ENCODE data around the gene TTF2. TPM values are rescaled to one million over a fixed set of nuclear protein-coding genes. Genes with fewer than 3 reads are reported as not detected.
A peak's percentile ranks its signal among the peaks of the same experiment; 100 is the strongest.

The TTF2 gene
- total RNA-seq, 1 experiment from 2014 or later, result 38.6 TPM

- no peak for DNase-seq (ENCODE audit: unreplicated experiment)
- H3K9me3 Mint-ChIP-seq (ENCODE audit: unreplicated experiment), result no peaks in the 10 kb centered on the region
- H3K27me3 Mint-ChIP-seq (ENCODE audit: insufficient read depth, unreplicated experiment), result no peaks in the 10 kb centered on the region
- peaks cover 8% of the 10 kb centered on the region for H3K4me1 Mint-ChIP-seq (ENCODE audit: insufficient read depth, unreplicated experiment)
- ChIA-PET CTCF (interaction anchor here (0.6 to 9.1 kb wide), 7 partner anchors 12 to 777 kb away, joined by 3 to 201 read pairs (median 5); no protein-coding TSS in a partner anchor), POLR2A (interaction anchor here (1.6 to 2.6 kb wide), 3 partner anchors 30 to 54 kb away, joined by 4 to 13 read pairs (median 6); no protein-coding TSS in a partner anchor)
- intact Hi-C loops (cut with micrococcal nuclease), result loop anchor here (10.0 kb wide), 2 partner anchors 242 to 398 kb away; partner anchors contain the start of gene MAN1A2
- TF ChIP-seq CTCF (IDR thresholded peaks at IDR 0.05; ENCODE audit: unreplicated experiment), result no peak
- H3K27ac Mint-ChIP-seq (ENCODE audit: low read depth, unreplicated experiment), result no peak overlapping the region
- no peak overlapping the region for H3K4me3 Mint-ChIP-seq (ENCODE audit: unreplicated experiment)
- H3K36me3 Mint-ChIP-seq (ENCODE audit: insufficient read depth, unreplicated experiment), result no peaks in the 10 kb centered on the region
- no TSS peak for BruUV-seq (replicated peaks)
Observed at GRCh38 chr1:117123274-117123673, 63.1 kb downstream of the TTF2 start.

- no peak for DNase-seq (ENCODE audit: unreplicated experiment)
- Mint-ChIP-seq H3K27me3 (ENCODE audit: insufficient read depth, unreplicated experiment) (no peaks in the 10 kb centered on the region), H3K27ac (ENCODE audit: low read depth, unreplicated experiment) (no peak overlapping the region), H3K4me3 (ENCODE audit: unreplicated experiment) (no peak overlapping the region), H3K9me3 (ENCODE audit: unreplicated experiment) (no peaks in the 10 kb centered on the region), H3K36me3 (ENCODE audit: insufficient read depth, unreplicated experiment) (no peaks in the 10 kb centered on the region), H3K4me1 (ENCODE audit: insufficient read depth, unreplicated experiment) (peaks cover 11% of the 10 kb centered on the region)
- TF ChIP-seq CTCF (IDR thresholded peaks at IDR 0.05; ENCODE audit: unreplicated experiment), result no peak
- ChIA-PET POLR2A (interaction anchor here (0.7 to 1.2 kb wide), 4 partner anchors 47 to 153 kb away, joined by 3 to 4 read pairs (median 3); no protein-coding TSS in a partner anchor), CTCF (interaction anchor here (0.5 to 9.1 kb wide), 5 partner anchors 17 to 173 kb away, joined by 3 to 201 read pairs (median 4); no protein-coding TSS in a partner anchor)
- intact Hi-C loops (cut with micrococcal nuclease), result loop anchor here (10.0 kb wide), 2 partner anchors 240 to 400 kb away; partner anchors contain the start of gene MAN1A2
- no TSS peak for BruUV-seq (replicated peaks)
Observed at GRCh38 chr1:117124661-117125060, 64.5 kb downstream of the TTF2 start.

- DNase-seq (ENCODE audit: unreplicated experiment), result no peak
- Mint-ChIP-seq H3K9me3 (ENCODE audit: unreplicated experiment) (no peaks in the 10 kb centered on the region), H3K27ac (ENCODE audit: low read depth, unreplicated experiment) (no peak overlapping the region), H3K27me3 (ENCODE audit: insufficient read depth, unreplicated experiment) (no peaks in the 10 kb centered on the region), H3K4me1 (ENCODE audit: insufficient read depth, unreplicated experiment) (peaks cover 11% of the 10 kb centered on the region), H3K36me3 (ENCODE audit: insufficient read depth, unreplicated experiment) (no peaks in the 10 kb centered on the region), H3K4me3 (ENCODE audit: unreplicated experiment) (no peak overlapping the region)
- BruUV-seq (replicated peaks), result no TSS peak
- intact Hi-C loops (cut with micrococcal nuclease), result loop anchor here (1.0 to 10.0 kb wide), 4 partner anchors 59 to 403 kb away; partner anchors contain the start of gene MAN1A2
- ChIA-PET POLR2A (interaction anchor here (1.6 to 1.9 kb wide), 3 partner anchors 52 to 83 kb away, joined by 3 to 8 read pairs (median 4); partner anchors contain the start of genes TTF2 and VTCN1), CTCF (interaction anchor here (0.6 to 9.1 kb wide), 22 partner anchors 9 to 368 kb away, joined by 3 to 201 read pairs (median 3); partner anchors contain the start of gene VTCN1)
- TF ChIP-seq CTCF (IDR thresholded peaks at IDR 0.05; ENCODE audit: unreplicated experiment), result no peak
Observed at GRCh38 chr1:117127795-117128194, 67.7 kb downstream of the TTF2 start.

GRCh38 chr1:117128323-117129079, 68.4 kb downstream of the TTF2 start:
- peak; percentile 42 for TF ChIP-seq CTCF (IDR thresholded peaks at IDR 0.05; ENCODE audit: unreplicated experiment)
- peak; percentile 52 for DNase-seq (ENCODE audit: unreplicated experiment)
- Mint-ChIP-seq H3K27ac (ENCODE audit: low read depth, unreplicated experiment) (no peak overlapping the region), H3K4me1 (ENCODE audit: insufficient read depth, unreplicated experiment) (peaks cover 11% of the 10 kb centered on the region), H3K4me3 (ENCODE audit: unreplicated experiment) (no peak overlapping the region), H3K36me3 (ENCODE audit: insufficient read depth, unreplicated experiment) (no peaks in the 10 kb centered on the region), H3K27me3 (ENCODE audit: insufficient read depth, unreplicated experiment) (no peaks in the 10 kb centered on the region), H3K9me3 (ENCODE audit: unreplicated experiment) (no peaks in the 10 kb centered on the region)
- CTCF ChIA-PET, result interaction anchor here (0.5 to 9.1 kb wide), 43 partner anchors 9 to 1094 kb away, joined by 3 to 201 read pairs (median 3); partner anchors contain the start of genes TTF2 and VTCN1
- no TSS peak for BruUV-seq (replicated peaks)
- POLR2A ChIA-PET, result interaction anchor here (0.9 to 1.9 kb wide), 9 partner anchors 9 to 241 kb away, joined by 3 to 8 read pairs (median 4); partner anchors contain the start of genes TTF2 and VTCN1
- intact Hi-C loops (cut with micrococcal nuclease), result loop anchor here (1.0 to 10.0 kb wide), 4 partner anchors 60 to 404 kb away; partner anchors contain the start of gene MAN1A2

Measured in MCF 10A (cell line).